Measurements from ENCODE around the gene THAP11.
A peak's percentile ranks its signal among the peaks of the same experiment; 100 is the strongest.

THAP11 gene

DNA sequence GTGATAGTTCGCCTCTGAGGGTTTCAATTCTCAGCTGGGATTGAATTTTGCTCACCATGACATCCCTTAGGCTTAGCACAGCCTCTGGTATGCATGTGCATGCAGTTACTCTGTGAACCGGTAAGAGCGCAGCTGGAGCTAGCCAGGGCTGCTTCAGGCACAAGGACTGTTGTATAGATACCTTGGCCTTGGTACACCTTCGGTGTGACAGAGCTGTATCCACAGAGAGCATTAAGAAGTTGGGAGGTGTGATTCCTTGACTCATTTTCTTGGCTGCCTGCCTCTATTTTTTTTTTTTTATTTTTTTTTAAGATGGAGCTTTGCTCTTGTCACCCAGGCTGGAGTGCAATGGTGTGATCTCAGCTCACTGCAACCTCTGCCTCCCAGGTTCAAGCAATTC, 2.4 kb downstream of the THAP11 start:
- Histone ChIP-seq H3K27me3 (ENCODE audit: insufficient read depth, low read length) (no peaks in the 10 kb centered on the region), H3K9me3 (ENCODE audit: low read length) (no peaks in the 10 kb centered on the region), H3K4me1 (ENCODE audit: insufficient read depth, low read length, severe bottlenecking) (peaks cover 49% of the 10 kb centered on the region), H3K36me3 (ENCODE audit: insufficient read depth, low read length) (peaks cover 6% of the 10 kb centered on the region), H3K4me2 (ENCODE audit: low read length) (peak overlapping the region; percentile 92), H3K79me2 (ENCODE audit: insufficient read depth, low read length) (peaks cover 21% of the 10 kb centered on the region), H4K20me1 (ENCODE audit: insufficient read depth, low read length) (no peaks in the 10 kb centered on the region), H2AFZ (ENCODE audit: low read length) (no peak overlapping the region), H3F3A (ENCODE audit: insufficient read depth, low read length) (no peaks in the 10 kb centered on the region), H3K9me2 (ENCODE audit: low read depth, low read length) (no peaks in the 10 kb centered on the region), H3K27ac (ENCODE audit: low read depth, low read length, poor library complexity, severe bottlenecking) (peak overlapping the region; percentile 87), H3K4me3 (ENCODE audit: low read depth, low read length, poor library complexity, severe bottlenecking) (peak overlapping the region; percentile 95), H3K9ac (ENCODE audit: low read length) (peak overlapping the region; percentile 90; the same call in 1 of the 2 replicates)
- TF ChIP-seq EZH2 (IDR thresholded peaks at IDR 0.05; ENCODE audit: borderline replicate concordance, low read length) = no peak
- TF ChIP-seq, protein P1, sequence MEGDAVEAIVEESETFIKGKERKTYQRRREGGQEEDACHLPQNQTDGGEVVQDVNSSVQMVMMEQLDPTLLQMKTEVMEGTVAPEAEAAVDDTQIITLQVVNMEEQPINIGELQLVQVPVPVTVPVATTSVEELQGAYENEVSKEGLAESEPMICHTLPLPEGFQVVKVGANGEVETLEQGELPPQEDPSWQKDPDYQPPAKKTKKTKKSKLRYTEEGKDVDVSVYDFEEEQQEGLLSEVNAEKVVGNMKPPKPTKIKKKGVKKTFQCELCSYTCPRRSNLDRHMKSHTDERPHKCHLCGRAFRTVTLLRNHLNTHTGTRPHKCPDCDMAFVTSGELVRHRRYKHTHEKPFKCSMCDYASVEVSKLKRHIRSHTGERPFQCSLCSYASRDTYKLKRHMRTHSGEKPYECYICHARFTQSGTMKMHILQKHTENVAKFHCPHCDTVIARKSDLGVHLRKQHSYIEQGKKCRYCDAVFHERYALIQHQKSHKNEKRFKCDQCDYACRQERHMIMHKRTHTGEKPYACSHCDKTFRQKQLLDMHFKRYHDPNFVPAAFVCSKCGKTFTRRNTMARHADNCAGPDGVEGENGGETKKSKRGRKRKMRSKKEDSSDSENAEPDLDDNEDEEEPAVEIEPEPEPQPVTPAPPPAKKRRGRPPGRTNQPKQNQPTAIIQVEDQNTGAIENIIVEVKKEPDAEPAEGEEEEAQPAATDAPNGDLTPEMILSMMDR (IDR thresholded peaks at IDR 0.05; ENCODE audit: low read length) = peak; percentile 33; the same call in 1 of the 2 replicates

DNA sequence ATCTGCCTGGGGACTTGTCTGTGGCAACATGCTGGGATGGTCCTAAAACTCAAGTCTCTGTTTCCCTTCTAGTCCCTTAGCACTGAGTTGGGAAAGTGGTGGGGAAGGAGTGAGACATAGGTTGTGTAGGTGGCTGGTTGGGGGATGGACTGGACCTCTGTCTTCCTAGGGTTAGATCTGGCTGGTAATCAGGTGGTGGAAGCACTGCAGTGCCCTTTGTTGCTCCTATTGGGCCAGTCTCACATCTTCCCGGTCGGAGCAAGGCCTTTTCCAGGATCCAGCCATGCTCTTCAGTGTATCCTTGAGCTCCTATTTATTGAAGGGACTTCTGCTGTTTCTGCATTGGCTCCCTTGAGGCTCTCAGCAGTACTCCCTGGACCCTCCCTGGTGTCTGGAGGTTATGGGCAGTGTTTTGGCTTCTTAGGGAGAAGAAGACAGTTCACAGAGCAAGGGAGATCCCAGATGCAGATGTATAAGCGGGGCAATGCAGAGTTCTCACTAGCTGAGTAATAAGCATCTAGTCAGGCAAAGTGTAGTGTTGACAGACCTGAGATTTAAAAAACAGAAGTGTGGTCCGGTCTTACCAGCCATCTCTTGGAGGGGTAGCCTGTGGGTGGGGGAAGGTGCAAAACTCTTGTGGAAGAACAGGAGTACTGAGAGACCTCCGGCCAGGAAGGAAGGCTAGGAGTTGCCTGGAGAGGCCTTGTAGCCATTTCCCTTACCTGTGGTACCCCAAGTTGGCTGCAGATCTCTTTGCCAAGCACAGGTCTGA, 3.4 kb downstream of the THAP11 start:
- Histone ChIP-seq H3K4me3 (ENCODE audit: low read depth, low read length, poor library complexity, severe bottlenecking) (peak overlapping the region; percentile 95), H3K27ac (ENCODE audit: low read depth, low read length, poor library complexity, severe bottlenecking) (peak overlapping the region; percentile 87), H3K36me3 (ENCODE audit: insufficient read depth, low read length) (peaks cover 6% of the 10 kb centered on the region), H4K20me1 (ENCODE audit: insufficient read depth, low read length) (no peaks in the 10 kb centered on the region), H3K4me2 (ENCODE audit: low read length) (peak overlapping the region; percentile 92), H3K9ac (ENCODE audit: low read length) (peak overlapping the region; percentile 85), H2AFZ (ENCODE audit: low read length) (no peak overlapping the region), H3F3A (ENCODE audit: insufficient read depth, low read length) (no peaks in the 10 kb centered on the region), H3K4me1 (ENCODE audit: insufficient read depth, low read length, severe bottlenecking) (peaks cover 49% of the 10 kb centered on the region), H3K9me3 (ENCODE audit: low read length) (no peaks in the 10 kb centered on the region), H3K27me3 (ENCODE audit: insufficient read depth, low read length) (no peaks in the 10 kb centered on the region), H3K79me2 (ENCODE audit: insufficient read depth, low read length) (peaks cover 26% of the 10 kb centered on the region), H3K9me2 (ENCODE audit: low read depth, low read length) (no peaks in the 10 kb centered on the region)
- TF ChIP-seq EZH2 (IDR thresholded peaks at IDR 0.05; ENCODE audit: borderline replicate concordance, low read length) = no peak
- TF ChIP-seq, protein P1 (IDR thresholded peaks at IDR 0.05; ENCODE audit: low read length) = no peak

DNA sequence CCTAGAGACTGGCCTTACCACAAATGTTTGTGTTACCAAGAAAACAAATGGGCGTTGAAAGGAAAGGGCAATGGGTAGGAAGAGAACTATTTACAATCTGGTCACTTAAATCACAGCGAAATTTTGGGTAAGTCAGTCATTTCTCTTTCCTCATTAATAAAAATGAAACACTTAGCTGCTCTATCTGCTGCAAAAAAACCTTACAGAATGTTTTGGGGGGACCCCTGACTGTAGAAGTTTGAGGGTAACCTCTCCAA, 3.9 kb downstream of the THAP11 start:
- peaks cover 27% of the 10 kb centered on the region for H3K79me2 ChIP-seq (ENCODE audit: insufficient read depth, low read length)
- peak overlapping the region; percentile 85 for H3K9ac ChIP-seq (ENCODE audit: low read length)
- no peaks in the 10 kb centered on the region for H3K9me3 ChIP-seq (ENCODE audit: low read length)
- H3K27ac ChIP-seq (ENCODE audit: low read depth, low read length, poor library complexity, severe bottlenecking) = peak overlapping the region; percentile 87
- no peaks in the 10 kb centered on the region for H3K9me2 ChIP-seq (ENCODE audit: low read depth, low read length)
- peaks cover 49% of the 10 kb centered on the region for H3K4me1 ChIP-seq (ENCODE audit: insufficient read depth, low read length, severe bottlenecking)
- H3K4me2 ChIP-seq (ENCODE audit: low read length) = peak overlapping the region; percentile 92
- no peak for TF ChIP-seq EZH2 (IDR thresholded peaks at IDR 0.05; ENCODE audit: borderline replicate concordance, low read length)
- TF ChIP-seq, protein P1 (IDR thresholded peaks at IDR 0.05; ENCODE audit: low read length) = no peak
- peak overlapping the region; percentile 95 for H3K4me3 ChIP-seq (ENCODE audit: low read depth, low read length, poor library complexity, severe bottlenecking)
- H3F3A ChIP-seq (ENCODE audit: insufficient read depth, low read length) = no peaks in the 10 kb centered on the region
- H4K20me1 ChIP-seq (ENCODE audit: insufficient read depth, low read length) = no peaks in the 10 kb centered on the region
- H3K27me3 ChIP-seq (ENCODE audit: insufficient read depth, low read length) = no peaks in the 10 kb centered on the region
- no peak overlapping the region for H2AFZ ChIP-seq (ENCODE audit: low read length)
- peaks cover 6% of the 10 kb centered on the region for H3K36me3 ChIP-seq (ENCODE audit: insufficient read depth, low read length)

Measured in OCI-LY1 (cell line).